Activated gamma-delta T cell treated with anti-CD3 and anti-CD28 coated beads, Interleukin-2, amount 50 U/mL, for 16 hours (primary cell): ENCODE measurements around the gene KAZN.

Experiments used
- DNase-seq: peaks from one replicate; pipeline ENCODE4 v3.0.0-alpha.2; 2020; ENCODE audit warnings: low read depth

KAZN gene

GRCh38 chr1:15094056-15094455 is 495.6 kb downstream of the KAZN start:
- no peak for DNase-seq

- no peak for DNase-seq
Measured at GRCh38 chr1:15094719-15095495, 496.4 kb downstream of the KAZN start.

DNA sequence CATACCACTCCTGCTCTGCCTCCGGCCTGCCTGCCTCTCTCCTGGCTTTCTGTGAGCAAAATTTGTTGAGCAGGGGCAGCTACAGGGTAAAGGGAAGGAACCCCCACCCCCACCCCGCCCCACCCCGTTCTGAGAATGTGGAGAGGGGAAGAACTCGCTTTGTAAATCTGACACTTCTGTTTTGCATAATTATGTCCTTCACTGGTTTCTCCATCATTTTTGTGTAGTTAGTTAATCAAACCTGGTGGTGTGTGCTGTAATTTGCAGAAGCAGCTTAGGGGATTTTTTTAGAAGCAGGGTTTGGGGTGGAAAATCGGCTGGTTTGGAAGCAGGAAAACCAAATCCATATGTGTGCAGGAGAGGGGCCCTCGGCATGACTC is 497.0 kb downstream of the KAZN start:
- no peak for DNase-seq

DNA sequence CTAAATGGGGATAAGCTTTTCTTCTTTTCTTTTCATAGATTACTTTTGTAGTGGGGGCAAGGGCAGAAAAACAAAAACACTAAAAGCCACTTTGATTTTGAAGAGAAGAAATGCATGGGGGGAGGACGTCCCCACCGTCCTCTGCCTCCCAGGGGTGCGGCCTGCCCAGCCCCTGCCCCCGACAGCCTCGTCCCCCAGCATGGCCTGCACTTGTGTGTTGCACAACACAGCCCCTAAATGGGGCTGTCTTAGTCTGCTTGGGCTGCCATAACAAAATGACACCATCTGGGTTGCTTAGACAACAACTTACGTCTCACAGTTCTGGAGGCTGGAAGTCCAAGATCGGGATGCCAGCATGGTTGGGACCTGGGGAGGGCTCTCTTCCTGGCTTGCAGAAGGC is 497.8 kb downstream of the KAZN start:
- DNase-seq, result no peak

GRCh38 chr1:15098176-15099125 is 500.0 kb downstream of the KAZN start:
- DNase-seq, result no peak

DNA sequence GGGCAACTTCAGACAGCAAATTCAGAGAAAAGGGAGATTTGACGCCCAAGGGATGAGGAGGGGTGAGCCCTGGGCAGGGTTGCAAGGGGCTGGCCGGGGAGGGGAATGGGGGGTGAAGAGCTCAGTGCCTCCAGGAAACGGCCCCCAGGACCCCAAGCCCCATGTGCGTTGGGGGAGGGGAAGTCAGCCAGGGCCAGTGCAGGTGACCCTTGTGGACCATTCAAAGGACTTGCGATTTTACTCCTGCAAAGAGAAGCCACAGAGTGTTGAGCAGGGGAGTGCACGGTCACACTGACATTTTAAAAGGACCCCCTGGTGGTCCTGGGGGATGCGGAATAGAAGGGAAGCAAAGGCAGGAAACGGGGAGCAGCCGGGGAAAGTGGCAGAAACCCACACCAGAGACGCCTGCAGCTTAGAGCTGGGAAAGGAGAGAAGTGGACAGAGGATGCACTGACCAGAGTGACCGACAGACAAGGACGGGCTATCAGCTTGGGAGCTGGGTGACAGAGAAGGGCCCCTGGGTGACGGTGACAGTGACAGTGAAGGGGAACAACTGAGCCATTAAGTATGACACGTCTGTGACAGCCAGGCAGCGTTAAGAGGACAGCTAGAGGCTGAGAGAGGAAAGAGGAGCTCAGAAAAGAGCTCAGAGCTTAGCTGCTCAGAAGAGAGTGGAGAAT is 501.1 kb downstream of the KAZN start:
- no peak for DNase-seq

DNA sequence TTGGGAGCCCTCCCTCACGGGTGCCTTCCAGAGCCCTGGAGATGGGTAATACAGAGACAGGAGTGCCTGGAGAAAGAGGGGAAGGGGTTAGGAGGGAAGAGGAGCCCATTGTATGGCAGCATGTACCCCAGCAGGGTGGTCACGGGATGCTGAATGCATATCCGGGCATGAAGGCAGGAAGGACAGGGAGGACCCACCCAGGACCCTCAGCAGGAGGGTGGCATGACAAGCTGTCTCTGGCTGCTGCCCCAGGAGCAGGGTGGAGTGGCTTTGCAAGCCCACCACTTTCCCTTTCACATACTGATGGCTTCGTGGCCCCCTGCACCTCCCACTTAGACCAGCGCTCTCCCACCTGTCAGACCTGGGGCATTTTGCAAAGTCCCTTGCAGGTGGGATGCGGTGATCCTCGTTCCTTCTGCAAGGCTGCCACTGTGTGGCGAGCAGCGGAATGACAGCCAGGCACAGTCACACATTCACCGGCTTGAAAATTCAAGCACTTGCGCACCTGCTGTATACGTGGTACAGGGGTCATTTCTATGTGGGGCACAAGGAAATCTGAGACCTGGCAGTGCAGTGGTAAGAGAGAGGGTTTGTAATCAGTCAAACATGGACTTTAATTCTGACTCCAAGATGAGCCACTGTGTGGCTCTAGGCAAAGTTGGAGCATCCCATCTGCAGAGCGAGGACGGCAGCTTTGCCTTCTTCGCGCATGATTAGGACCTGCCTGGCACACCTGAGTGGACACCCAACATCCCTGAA is 501.8 kb downstream of the KAZN start:
- DNase-seq, result peak; percentile 11

- no peak for DNase-seq
Measured at GRCh38 chr1:15100880-15101760, 502.6 kb downstream of the KAZN start.

DNA sequence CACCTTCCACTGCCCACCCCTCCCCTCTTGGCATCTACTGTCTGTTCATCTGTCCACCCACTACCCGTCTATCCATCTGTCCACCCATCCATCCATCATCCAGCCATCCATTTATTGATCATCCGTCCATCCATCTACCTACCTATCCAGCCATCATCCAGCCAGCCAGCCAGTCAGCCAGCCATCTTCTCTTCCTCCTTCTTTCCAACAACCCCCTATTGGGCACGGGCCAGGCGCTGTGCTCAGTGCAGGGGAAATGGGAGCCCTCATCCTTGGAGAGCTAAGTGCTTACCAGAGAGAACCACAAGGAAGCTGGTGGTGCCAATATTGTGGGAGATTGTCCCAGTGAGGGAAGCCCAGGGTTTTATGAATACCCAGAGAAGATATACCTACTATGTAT is 503.3 kb downstream of the KAZN start:
- DNase-seq, result no peak

- DNase-seq, result no peak
Measured at GRCh38 chr1:15102646-15103045, 504.2 kb downstream of the KAZN start.

DNA sequence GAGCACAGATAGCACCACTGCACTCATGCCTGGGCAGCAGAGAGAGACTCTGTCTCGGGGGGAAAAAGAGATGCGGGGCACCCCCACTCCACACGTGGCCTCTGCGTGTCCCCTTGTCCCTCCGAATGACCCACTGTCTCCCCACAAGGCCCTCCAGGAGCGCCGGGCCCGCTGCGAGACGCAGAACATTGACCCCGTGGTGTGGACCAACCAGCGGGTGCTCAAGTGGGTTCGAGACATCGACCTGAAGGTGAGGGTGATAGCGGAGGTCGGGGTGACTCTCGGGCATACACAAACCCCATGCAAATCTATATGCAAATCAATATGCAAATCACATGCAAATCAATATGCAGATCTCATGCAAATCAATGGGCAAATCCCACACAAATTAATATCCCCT is 504.7 kb downstream of the KAZN start:
- no peak for DNase-seq

DNA sequence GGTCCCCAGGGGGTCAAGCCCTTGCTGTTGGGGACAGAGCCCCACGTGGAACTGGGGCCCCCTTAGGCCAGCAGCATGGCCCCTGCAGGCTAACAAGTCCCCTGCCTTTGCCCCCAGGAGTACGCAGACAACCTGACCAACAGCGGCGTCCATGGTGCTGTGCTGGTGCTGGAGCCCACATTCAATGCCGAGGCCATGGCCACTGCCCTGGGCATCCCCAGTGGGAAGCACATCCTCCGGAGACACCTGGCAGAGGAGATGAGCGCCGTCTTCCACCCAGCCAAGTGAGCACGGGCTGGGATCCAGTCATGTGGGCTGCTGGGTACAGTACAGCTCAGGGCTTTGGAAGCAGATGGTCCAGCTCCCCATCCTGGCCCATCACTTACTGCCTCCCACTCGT is 505.4 kb downstream of the KAZN start:
- no peak for DNase-seq

- DNase-seq, result no peak
Measured at GRCh38 chr1:15104768-15105167, 506.3 kb downstream of the KAZN start.

GRCh38 chr1:15106608-15107007 is 508.1 kb downstream of the KAZN start:
- no peak for DNase-seq

- DNase-seq, result no peak
Measured at GRCh38 chr1:15107058-15107687, 508.7 kb downstream of the KAZN start.

DNA sequence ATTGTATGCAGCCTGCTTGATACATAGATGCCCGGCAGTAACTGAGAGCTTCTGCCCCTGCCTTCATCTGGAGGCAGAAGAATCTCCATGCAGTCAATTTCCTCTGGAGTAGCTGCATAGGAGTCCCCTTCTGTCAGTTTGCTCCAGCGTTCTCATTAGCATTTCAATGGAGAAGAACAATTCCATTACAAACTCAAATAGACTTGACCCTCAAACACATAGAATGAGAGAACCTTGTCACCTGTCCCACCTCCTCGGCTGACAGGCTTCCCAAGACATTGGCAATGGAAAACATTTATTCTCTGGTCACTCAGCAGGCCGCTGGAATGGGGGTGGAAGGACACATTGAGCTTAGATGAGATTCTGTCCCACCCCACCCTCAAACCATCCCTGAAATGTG is 509.4 kb downstream of the KAZN start:
- no peak for DNase-seq

DNA sequence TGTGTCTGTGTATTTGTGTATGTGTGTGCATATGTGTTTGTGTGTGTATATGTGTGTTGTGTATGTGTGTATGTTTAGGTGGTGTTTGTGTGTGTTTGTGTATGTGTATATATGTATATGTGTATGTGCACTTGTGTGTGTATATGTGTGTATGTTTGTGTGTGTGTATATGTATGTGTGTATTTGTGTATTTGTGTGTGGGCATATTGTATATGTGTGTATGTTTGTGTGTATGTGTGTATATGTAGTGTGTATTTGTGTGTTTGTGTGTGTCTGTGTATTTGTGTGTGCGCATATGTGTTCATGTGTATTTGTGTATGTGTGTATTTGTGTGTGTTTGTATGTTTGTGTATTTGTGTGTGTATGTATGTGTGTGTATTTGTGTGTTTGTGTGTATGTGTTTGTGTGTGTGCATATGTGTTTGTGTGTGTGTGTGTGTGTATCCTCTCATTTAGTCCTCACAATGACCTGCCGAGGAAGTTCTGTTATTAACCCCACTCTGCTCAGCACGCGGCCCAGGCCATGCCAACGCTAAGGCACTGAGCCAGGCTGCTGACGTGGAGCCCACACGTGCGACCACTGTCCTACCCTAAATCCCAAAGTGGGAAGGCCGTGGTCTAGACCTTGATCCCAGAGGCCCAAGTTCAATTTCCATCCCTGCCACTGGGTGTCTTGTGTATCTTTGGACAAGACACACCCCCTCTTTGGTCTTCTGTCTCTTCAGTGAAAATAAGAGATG is 511.8 kb downstream of the KAZN start:
- DNase-seq, result no peak

GRCh38 chr1:15110867-15111230 is 512.4 kb downstream of the KAZN start:
- DNase-seq, result no peak

GRCh38 chr1:15113146-15113545 is 514.7 kb downstream of the KAZN start:
- no peak for DNase-seq

GRCh38 chr1:15114884-15115283 is 516.4 kb downstream of the KAZN start:
- DNase-seq, result no peak
